Peyer's patch (tissue), 4 donors: ENCODE data around the gene RAP1A.

ENCODE experiments used
- POLR2A ChIP-seq, 2 donors: fragments of 450-650 bp; IDR thresholded peaks; one replicate each; pipeline ENCODE4 v1.5.1; 2017; ENCODE audit warnings: antibody characterized with exemption in 2 of 2, mild to moderate bottlenecking in 2 of 2, moderate library complexity in 2 of 2
- TF ChIP-seq, protein P1 (sequence below), 6 experiments: fragments of 450-650 bp in 4 of 6; fragments of 200-600 bp in 2 of 6; sonication (generic) in 1 of 6; IDR thresholded peaks; one replicate each; pipeline ENCODE4 v1.5.1; 2017 to 2019; ENCODE audit warnings: antibody characterized with exemption in 6 of 6, mild to moderate bottlenecking in 3 of 6, moderate library complexity in 1 of 6

DNA sequence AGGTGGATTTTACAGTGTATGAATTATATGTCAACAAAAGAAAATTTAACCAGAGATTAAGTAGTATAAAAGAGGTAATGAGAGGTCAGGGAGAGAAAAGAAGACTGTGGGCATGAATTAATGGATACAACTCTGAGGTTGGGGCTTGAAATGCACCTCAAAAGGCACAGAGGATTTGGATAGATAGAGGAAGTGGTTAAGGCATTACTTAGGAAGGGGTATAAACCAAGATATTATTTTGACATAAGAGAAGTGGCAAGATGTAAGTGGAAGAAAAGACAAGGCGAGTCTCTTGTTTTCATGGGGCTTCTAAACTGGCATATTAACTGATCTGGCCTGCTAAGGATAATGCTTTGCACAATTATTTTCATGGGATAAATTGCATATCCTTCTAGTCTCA lies 34.1 kb downstream of the RAP1A start:
- TF ChIP-seq, protein P1, sequence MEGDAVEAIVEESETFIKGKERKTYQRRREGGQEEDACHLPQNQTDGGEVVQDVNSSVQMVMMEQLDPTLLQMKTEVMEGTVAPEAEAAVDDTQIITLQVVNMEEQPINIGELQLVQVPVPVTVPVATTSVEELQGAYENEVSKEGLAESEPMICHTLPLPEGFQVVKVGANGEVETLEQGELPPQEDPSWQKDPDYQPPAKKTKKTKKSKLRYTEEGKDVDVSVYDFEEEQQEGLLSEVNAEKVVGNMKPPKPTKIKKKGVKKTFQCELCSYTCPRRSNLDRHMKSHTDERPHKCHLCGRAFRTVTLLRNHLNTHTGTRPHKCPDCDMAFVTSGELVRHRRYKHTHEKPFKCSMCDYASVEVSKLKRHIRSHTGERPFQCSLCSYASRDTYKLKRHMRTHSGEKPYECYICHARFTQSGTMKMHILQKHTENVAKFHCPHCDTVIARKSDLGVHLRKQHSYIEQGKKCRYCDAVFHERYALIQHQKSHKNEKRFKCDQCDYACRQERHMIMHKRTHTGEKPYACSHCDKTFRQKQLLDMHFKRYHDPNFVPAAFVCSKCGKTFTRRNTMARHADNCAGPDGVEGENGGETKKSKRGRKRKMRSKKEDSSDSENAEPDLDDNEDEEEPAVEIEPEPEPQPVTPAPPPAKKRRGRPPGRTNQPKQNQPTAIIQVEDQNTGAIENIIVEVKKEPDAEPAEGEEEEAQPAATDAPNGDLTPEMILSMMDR (IDR thresholded peaks at IDR 0.05), result no peak
- no peak for TF ChIP-seq POLR2A (IDR thresholded peaks at IDR 0.05)
